IMR-90 (cell line): ENCODE measurements around the gene KIAA1328. TPM values are rescaled to one million over a fixed set of nuclear protein-coding genes. Genes with fewer than 3 reads are reported as not detected.
A peak's percentile ranks its signal among the peaks of the same experiment; 100 is the strongest.

Source experiments
- ATAC-seq: fragments of 200-7000 bp; cut with Tn5 transposase; 2 replicates; pipeline ENCODE4 v1.9.1; 2020; ENCODE audit warnings: low read depth, mild to moderate bottlenecking, moderate library complexity
- BruUV-seq: library from RNA; stranded (reverse); fragments of 400-500 nt; replicated peaks from 2 replicates; lab custom pipeline; 2021; lab: Mats Ljungman, UMichigan
- CTCF ChIA-PET: fragments of 300-600 bp; formaldehyde crosslinking; extraction: SDS; loops from one replicate; lab custom pipeline; 2021; ENCODE audit warnings: antibody characterized with exemption; lab: Yijun Ruan, JAX
- POLR2A ChIA-PET: fragments of 300-600 bp; sonication (Branson Sonifier 250); formaldehyde crosslinking; loops from one replicate; lab custom pipeline; 2022; ENCODE audit warnings: antibody characterized with exemption; ENCODE audit not compliant: unreplicated experiment; lab: Charles Lee
- DNase-seq: peaks from one replicate; pipeline ENCODE4 v3.0.0; 2013
- H2AFZ ChIP-seq: replicated peaks from 2 replicates; pipeline ENCODE3; 2013; ENCODE audit warnings: low read length, mild to moderate bottlenecking; ENCODE audit not compliant: poor library complexity
- H2AK5ac ChIP-seq: 2 replicates; pipeline ENCODE4 v1.6.1; 2013; ENCODE audit warnings: low read depth, low read length, inconsistent platforms
- H2AK9ac ChIP-seq: replicated peaks from 2 replicates; pipeline ENCODE3; 2013; ENCODE audit warnings: mild to moderate bottlenecking, low read depth, low read length, moderate library complexity; ENCODE audit not compliant: poor library complexity
- H2BK120ac ChIP-seq: 2 replicates; pipeline ENCODE4 v1.6.1; 2013; ENCODE audit warnings: low read depth, low read length, inconsistent platforms
- H2BK15ac ChIP-seq: 3 replicates; pipeline ENCODE4 v1.6.1; 2013; ENCODE audit warnings: low read depth, low read length, inconsistent platforms
- H2BK20ac ChIP-seq: 2 replicates; pipeline ENCODE4 v1.6.1; 2013; ENCODE audit warnings: low read depth, mild to moderate bottlenecking, inconsistent platforms, low read length, moderate library complexity
- H2BK5ac ChIP-seq: 2 replicates; pipeline ENCODE4 v1.6.1; 2013; ENCODE audit warnings: mild to moderate bottlenecking, low read depth, low read length, inconsistent platforms; ENCODE audit not compliant: poor library complexity, severe bottlenecking
- H3K14ac ChIP-seq: replicated peaks from 2 replicates; pipeline ENCODE4 v1.6.1; 2013; ENCODE audit warnings: low read depth, low read length, inconsistent platforms
- H3K18ac ChIP-seq: 2 replicates; pipeline ENCODE4 v1.6.1; 2013; ENCODE audit warnings: low read depth, low read length, control low read depth
- H3K23ac ChIP-seq: 2 replicates; pipeline ENCODE4 v1.6.1; 2013; ENCODE audit warnings: low read depth, low read length, inconsistent platforms
- H3K27ac ChIP-seq: 2 replicates; pipeline ENCODE4 v1.5.1; 2013; ENCODE audit warnings: mild to moderate bottlenecking, control low read depth, low read length; ENCODE audit not compliant: insufficient read depth
- H3K27me3 ChIP-seq: 2 replicates; pipeline ENCODE4 v1.6.1; 2013; ENCODE audit warnings: low read length; ENCODE audit not compliant: control insufficient read depth, insufficient read depth
- H3K36me3 ChIP-seq: 2 replicates; pipeline ENCODE4 v1.6.1; 2013; ENCODE audit warnings: low read length, mixed read lengths; ENCODE audit not compliant: control insufficient read depth, insufficient read depth
- H3K4ac ChIP-seq: 2 replicates; pipeline ENCODE4 v1.6.1; 2013; ENCODE audit warnings: low read depth, low read length, inconsistent platforms
- H3K4me1 ChIP-seq: 2 replicates; pipeline ENCODE4 v1.6.1; 2013; ENCODE audit warnings: low read length, mixed read lengths; ENCODE audit not compliant: control insufficient read depth, insufficient read depth
- H3K4me2 ChIP-seq: 2 replicates; pipeline ENCODE4 v1.6.1; 2013; ENCODE audit warnings: low read depth, mild to moderate bottlenecking, control low read depth, low read length, moderate library complexity
- H3K4me3 ChIP-seq: 2 replicates; pipeline ENCODE4 v1.5.1; 2013; ENCODE audit warnings: low read depth, mild to moderate bottlenecking, control low read depth, low read length, moderate library complexity; ENCODE audit not compliant: insufficient read depth
- H3K56ac ChIP-seq: 2 replicates; pipeline ENCODE4 v1.6.1; 2013; ENCODE audit warnings: low read length, inconsistent platforms; ENCODE audit not compliant: insufficient read depth; ENCODE audit errors: extremely low read depth
- H3K79me1 ChIP-seq, 2 experiments: 2 replicates each; pipeline ENCODE4 v1.6.1; 2013; ENCODE audit warnings: low read length in 2 of 2, inconsistent platforms in 1 of 2, low read depth in 1 of 2
- H3K9ac ChIP-seq: 2 replicates; pipeline ENCODE4 v1.6.1; 2013; ENCODE audit warnings: low read depth, low read length, control low read depth
- H3K9me1 ChIP-seq: 2 replicates; pipeline ENCODE4 v1.6.1; 2013; ENCODE audit warnings: low read length, inconsistent platforms; ENCODE audit not compliant: insufficient read depth
- H3K9me3 ChIP-seq: 2 replicates; pipeline ENCODE4 v1.6.1; 2013; ENCODE audit warnings: low read length; ENCODE audit not compliant: control insufficient read depth, insufficient read depth
- H4K20me1 ChIP-seq: 2 replicates; pipeline ENCODE4 v1.6.1; 2013; ENCODE audit warnings: low read length, inconsistent platforms; ENCODE audit not compliant: insufficient read depth
- H4K5ac ChIP-seq: 2 replicates; pipeline ENCODE4 v1.6.1; 2013; ENCODE audit warnings: mild to moderate bottlenecking, low read depth, low read length, control low read depth
- H4K8ac ChIP-seq, 2 experiments: 2 replicates each; pipeline ENCODE4 v1.6.1; 2013; ENCODE audit warnings: low read depth in 2 of 2, low read length in 2 of 2, control low read depth in 1 of 2, inconsistent platforms in 1 of 2
- H4K91ac ChIP-seq: 2 replicates; pipeline ENCODE4 v1.6.1; 2013; ENCODE audit warnings: low read depth, low read length, inconsistent platforms; ENCODE audit not compliant: insufficient read depth
- BHLHE40 ChIP-seq: fragments of 150-350 bp; IDR thresholded peaks from 2 replicates; pipeline ENCODE4 v1.6.1; 2016; ENCODE audit warnings: mild to moderate bottlenecking, low read depth, low read length
- CEBPB ChIP-seq: IDR thresholded peaks from 2 replicates; pipeline ENCODE4 v1.6.1; 2012; ENCODE audit warnings: low read depth, low read length, improper control_type of control experiment
- CHD1 ChIP-seq: IDR thresholded peaks from 2 replicates; pipeline ENCODE4 v1.6.1; 2012; ENCODE audit warnings: low read depth, low read length, improper control_type of control experiment
- CTCF ChIP-seq: conservative IDR thresholded peaks from 2 replicates; pipeline ENCODE4 v1.5.1; 2012; ENCODE audit warnings: mild to moderate bottlenecking, low read depth, low read length, improper control_type of control experiment
- ELK1 ChIP-seq: fragments of 150-350 bp; IDR thresholded peaks from 2 replicates; pipeline ENCODE4 v1.6.1; 2016; ENCODE audit warnings: low read depth, mild to moderate bottlenecking, low read length, moderate library complexity, borderline replicate concordance
- FOS ChIP-seq: fragments of 150-350 bp; IDR thresholded peaks from 2 replicates; pipeline ENCODE4 v1.6.1; 2016; ENCODE audit warnings: low read depth, low read length
- MAFK ChIP-seq: IDR thresholded peaks from 2 replicates; pipeline ENCODE4 v1.6.1; 2012; ENCODE audit warnings: low read depth, low read length, improper control_type of control experiment
- MAZ ChIP-seq: IDR thresholded peaks from 2 replicates; pipeline ENCODE4 v1.6.1; 2012; ENCODE audit warnings: low read depth, mild to moderate bottlenecking, low read length, improper control_type of control experiment, moderate library complexity, borderline replicate concordance
- MXI1 ChIP-seq: IDR thresholded peaks from 2 replicates; pipeline ENCODE4 v1.6.1; 2012; ENCODE audit warnings: low read depth, mild to moderate bottlenecking, low read length, moderate library complexity, borderline replicate concordance
- NFE2L2 ChIP-seq: fragments of 150-350 bp; IDR thresholded peaks from 2 replicates; pipeline ENCODE4 v1.6.1; 2016; ENCODE audit warnings: low read depth, mild to moderate bottlenecking, low read length
- POLR2A ChIP-seq: IDR thresholded peaks from 2 replicates; pipeline ENCODE4 v1.6.1; 2012; ENCODE audit warnings: mild to moderate bottlenecking, low read depth, low read length
- RAD21 ChIP-seq: IDR thresholded peaks from 2 replicates; pipeline ENCODE4 v1.6.1; 2012; ENCODE audit warnings: low read length, improper control_type of control experiment
- RCOR1 ChIP-seq: IDR thresholded peaks from 2 replicates; pipeline ENCODE4 v1.6.1; 2012; ENCODE audit warnings: mild to moderate bottlenecking, low read length, improper control_type of control experiment; ENCODE audit not compliant: insufficient replicate concordance
- RFX5 ChIP-seq: IDR thresholded peaks from 2 replicates; pipeline ENCODE4 v1.8.0; 2012; ENCODE audit warnings: low read depth, mild to moderate bottlenecking, low read length, moderate library complexity
- SMC3 ChIP-seq: fragments of 150-350 bp; IDR thresholded peaks from 2 replicates; pipeline ENCODE4 v1.6.1; 2016; ENCODE audit warnings: low read depth, mild to moderate bottlenecking, antibody characterized with exemption, low read length, moderate library complexity
- USF2 ChIP-seq: fragments of 150-350 bp; IDR thresholded peaks from 2 replicates; pipeline ENCODE4 v1.6.1; 2017; ENCODE audit warnings: mild to moderate bottlenecking, antibody characterized with exemption, low read length, low read depth
- WGBS, 2 experiments: methylation state at CpG; one replicate each; pipeline versions ENCODE4 v1.1.5 to v1.1.7; 2013; ENCODE audit warnings: missing lambda C conversion rate in 2 of 2; ENCODE audit not compliant: insufficient read length in 1 of 2; ENCODE audit errors: extremely low coverage in 2 of 2; 5-methylcytosine and 5-hydroxymethylcytosine counted together
- dilution Hi-C: fragments of 300-500 bp; cut with HindIII; formaldehyde crosslinking; loops from one replicate; pipeline ENCODE4 v1.14.3; 2018; ENCODE audit warnings: low sequenced_read_pairs; ENCODE audit not compliant: unreplicated experiment
- in situ Hi-C: fragments of 300-500 bp; cut with MboI; formaldehyde crosslinking; loops from 3 replicates; pipeline ENCODE4 v1.14.3; 2019; ENCODE audit warnings: low sequenced_read_pairs, inconsistent platforms, mixed read lengths
- intact Hi-C: fragments of 100-400 bp; cut with micrococcal nuclease; formaldehyde crosslinking; loops from 2 replicates; pipeline ENCODE4 v1.10.0; 2022
- polyA plus RNA-seq, 3 experiments: library from polyadenylated mRNA; depleted of rRNA; stranded (reverse); fragments of >200 nt; gene quantifications; 2 replicates each; pipeline ENCODE4 v1.2.3, GENCODE V29; 2012; ENCODE audit warnings: low replicate concordance in 1 of 3
- total RNA-seq: library from RNA; depleted of rRNA; stranded (reverse); fragments of >200 nt; gene quantifications from 2 replicates; pipeline ENCODE4 v1.2.3, GENCODE V29; 2012

Gene KIAA1328
- total and polyA plus RNA-seq, 2 of the 4 experiments (the other 2 are of a cell fraction) = 2.4 to 7.0 TPM

GRCh38 chr18:36830158-36830495, 1.2 kb downstream of the KIAA1328 start:
- Histone ChIP-seq H4K20me1 (no peaks in the 10 kb centered on the region), H3K9me3 (no peaks in the 10 kb centered on the region), H4K5ac (no peak overlapping the region), H2BK20ac (no peak overlapping the region), H3K4me2 (peak overlapping the region; percentile 70), H4K91ac (no peak overlapping the region), H3K4ac (no peak overlapping the region), H2AK5ac (no peak overlapping the region), H3K4me3 (peak overlapping the region; percentile 98; the same call in 1 of the 2 replicates), H3K18ac (no peak overlapping the region), H3K79me1 (peaks cover 23 to 42% of the 10 kb centered on the region in 2 experiments), H3K27ac (no peak overlapping the region), H2BK5ac (no peak overlapping the region), H2AK9ac (no peak overlapping the region), H3K23ac (peak overlapping the region; percentile 46; the same call in 1 of the 2 replicates), H3K56ac (no peak overlapping the region), H2BK15ac (no peak overlapping the region), H2AFZ (no peak overlapping the region), H3K9ac (peak overlapping the region; percentile 62; the same call in 1 of the 2 replicates), H3K4me1 (peaks cover 2% of the 10 kb centered on the region; the same call in 1 of the 2 replicates), H3K36me3 (no peaks in the 10 kb centered on the region), H4K8ac (no peak overlapping the region), H2BK120ac (no peak overlapping the region), H3K27me3 (no peaks in the 10 kb centered on the region), H3K14ac (no peak overlapping the region), H3K9me1 (peaks cover 3% of the 10 kb centered on the region; the same call in 1 of the 2 replicates)
- ChIA-PET POLR2A (no interaction called here), CTCF (interaction anchor here (1.2 kb wide), 1 partner anchor 111 kb away, joined by 3 read pairs; no protein-coding TSS in a partner anchor)
- no peak for TF ChIP-seq FOS
- TF ChIP-seq RFX5 = no peak
- TF ChIP-seq ELK1 = no peak
- no peak for TF ChIP-seq MXI1
- TF ChIP-seq USF2 = no peak
- TF ChIP-seq BHLHE40 = no peak
- no peak for TF ChIP-seq RCOR1
- TF ChIP-seq CTCF = no peak
- TF ChIP-seq POLR2A = no peak
- TF ChIP-seq CHD1 = no peak
- TF ChIP-seq CEBPB = no peak
- no peak for TF ChIP-seq MAFK
- no peak for TF ChIP-seq NFE2L2
- TF ChIP-seq RAD21 = no peak
- no peak for TF ChIP-seq MAZ
- no peak for TF ChIP-seq SMC3
- dilution Hi-C loops (no loop called here), intact Hi-C loops (no loop called here), in situ Hi-C loops (no loop called here)
- no CpG with 5 or more reads among the region's 1 CpG for whole genome bisulfite sequencing, 2 experiments
- TSS peak; percentile 40 for BruUV-seq
- ATAC-seq (no peak), DNase-seq (no peak)
